Panc1 (cell line): ENCODE measurements around the gene UBA52. TPM values are rescaled to one million over a fixed set of nuclear protein-coding genes. Genes with fewer than 3 reads are reported as not detected.

Source experiments
- ATAC-seq: fragments of 200-7000 bp; cut with Tn5 transposase; 2 replicates; pipeline ENCODE4 v1.9.1; 2020; ENCODE audit warnings: mild to moderate bottlenecking, moderate library complexity
- BruUV-seq: library from RNA; stranded (reverse); fragments of 400-500 nt; replicated peaks from 2 replicates; lab custom pipeline; 2021; lab: Mats Ljungman, UMichigan
- CTCF ChIA-PET: fragments of 300-600 bp; sonication (Branson Sonifier 250); formaldehyde crosslinking; loops from one replicate; lab custom pipeline; 2022; ENCODE audit warnings: antibody characterized with exemption; lab: Charles Lee
- POLR2A ChIA-PET: fragments of 300-600 bp; sonication (Branson Sonifier 250); formaldehyde crosslinking; loops from one replicate; lab custom pipeline; 2022; ENCODE audit warnings: antibody characterized with exemption; lab: Charles Lee
- DNase-seq: peaks from one replicate; pipeline ENCODE4 v3.0.0-alpha.2; 2010; ENCODE audit warnings: low read depth, low spot score
- H3K27ac ChIP-seq: 2 replicates; pipeline ENCODE4 v1.5.1; 2011; ENCODE audit warnings: mild to moderate bottlenecking, low read length, inconsistent platforms
- H3K27me3 ChIP-seq: fragments of 200-500 bp; sonication (Bioruptor generic); 2 replicates; pipeline ENCODE4 v1.6.0; 2014; ENCODE audit warnings: low read length, inconsistent platforms; ENCODE audit not compliant: control insufficient read depth, insufficient read depth
- H3K36me3 ChIP-seq: fragments of 200-500 bp; sonication (Bioruptor generic); 2 replicates; pipeline ENCODE4 v1.5.1; 2014; ENCODE audit warnings: inconsistent platforms, mild to moderate bottlenecking, low read length, moderate library complexity; ENCODE audit not compliant: control insufficient read depth, insufficient read depth
- H3K4me1 ChIP-seq: 2 replicates; pipeline ENCODE4 v1.5.1; 2011; ENCODE audit warnings: inconsistent platforms, mild to moderate bottlenecking, low read length, moderate library complexity; ENCODE audit not compliant: control insufficient read depth, insufficient read depth
- H3K4me3 ChIP-seq, 2 experiments: 2 replicates each; pipeline ENCODE4 v1.5.1; 2011 to 2012; ENCODE audit warnings: low read depth in 2 of 2, low read length in 2 of 2, mild to moderate bottlenecking in 2 of 2, inconsistent platforms in 1 of 2, moderate library complexity in 1 of 2
- H3K9me3 ChIP-seq: fragments of 200-500 bp; sonication (Bioruptor generic); 2 replicates; pipeline ENCODE4 v1.5.1; 2014; ENCODE audit warnings: low read depth, mild to moderate bottlenecking, inconsistent platforms, low read length, moderate library complexity; ENCODE audit not compliant: control insufficient read depth, insufficient read depth
- CTCF ChIP-seq: fragments of 450-650 bp; IDR thresholded peaks from 2 replicates; pipeline ENCODE4 v1.5.1; 2017; ENCODE audit warnings: mild to moderate bottlenecking
- POLR2AphosphoS5 ChIP-seq: IDR thresholded peaks from 2 replicates; pipeline ENCODE4 v1.6.1; 2012; ENCODE audit warnings: mild to moderate bottlenecking, low read depth, low read length, moderate library complexity
- REST ChIP-seq, 2 experiments: IDR thresholded peaks; 2 replicates each; pipeline ENCODE4 v1.6.1; 2011 to 2012; ENCODE audit warnings: low read depth in 2 of 2, control low read depth in 1 of 2, low read length in 1 of 2, mild to moderate bottlenecking in 1 of 2, moderate library complexity in 1 of 2; ENCODE audit not compliant: insufficient read depth in 1 of 2
- SIN3A ChIP-seq: IDR thresholded peaks from 2 replicates; pipeline ENCODE4 v1.6.1; 2012; ENCODE audit warnings: low read depth, mild to moderate bottlenecking, low read length, moderate library complexity, borderline replicate concordance; ENCODE audit not compliant: insufficient read depth
- TCF7L2 ChIP-seq: IDR thresholded peaks from 2 replicates; pipeline ENCODE4 v1.6.1; 2011; ENCODE audit warnings: mild to moderate bottlenecking, low read depth, low read length, inconsistent platforms
- in situ Hi-C: cut with HindIII; loops from 2 replicates; pipeline ENCODE4 v1.10.0; 2016; ENCODE audit warnings: low sequenced_read_pairs, low pct_unique_long_range_greater_than_20kb
- intact Hi-C: fragments of 100-400 bp; cut with micrococcal nuclease; formaldehyde crosslinking; loops from one replicate; pipeline ENCODE4 v1.10.0; 2022; ENCODE audit not compliant: unreplicated experiment
- total RNA-seq: library from RNA; stranded (reverse); gene quantifications from one replicate; pipeline ENCODE4 v1.2.1, GENCODE V29; 2021; ENCODE audit not compliant: unreplicated experiment

The UBA52 gene
- total RNA-seq, 1 experiment from 2014 or later = 907 TPM

- DNase-seq = no peak
- in situ Hi-C loops = no loop called here
- no TSS peak for BruUV-seq
- H3K4me1 ChIP-seq = no peaks in the 10 kb centered on the region
- no peaks in the 10 kb centered on the region for H3K27me3 ChIP-seq
- POLR2A ChIA-PET = no interaction called here
- H3K27ac ChIP-seq = no peak overlapping the region
- H3K4me3 ChIP-seq = no peak overlapping the region
- no peaks in the 10 kb centered on the region for H3K9me3 ChIP-seq
- H3K36me3 ChIP-seq = no peaks in the 10 kb centered on the region; the same call in 1 of the 2 replicates
- CTCF ChIA-PET = interaction anchor here (0.6 kb wide), 1 partner anchor 87 kb away, joined by 3 read pairs; no protein-coding TSS in a partner anchor
- intact Hi-C loops = no loop called here
- ATAC-seq = no peak
- TF ChIP-seq REST (IDR thresholded peaks at IDR 0.05; ENCODE audit: insufficient read depth in 1 of 2, low read depth in 2 of 2, low read length in 1 of 2) (no peak), POLR2AphosphoS5 (no peak), SIN3A (no peak), CTCF (no peak), TCF7L2 (no peak)
Observed at GRCh38 chr19:18587561-18587960, 15.9 kb downstream of the UBA52 start.

DNA sequence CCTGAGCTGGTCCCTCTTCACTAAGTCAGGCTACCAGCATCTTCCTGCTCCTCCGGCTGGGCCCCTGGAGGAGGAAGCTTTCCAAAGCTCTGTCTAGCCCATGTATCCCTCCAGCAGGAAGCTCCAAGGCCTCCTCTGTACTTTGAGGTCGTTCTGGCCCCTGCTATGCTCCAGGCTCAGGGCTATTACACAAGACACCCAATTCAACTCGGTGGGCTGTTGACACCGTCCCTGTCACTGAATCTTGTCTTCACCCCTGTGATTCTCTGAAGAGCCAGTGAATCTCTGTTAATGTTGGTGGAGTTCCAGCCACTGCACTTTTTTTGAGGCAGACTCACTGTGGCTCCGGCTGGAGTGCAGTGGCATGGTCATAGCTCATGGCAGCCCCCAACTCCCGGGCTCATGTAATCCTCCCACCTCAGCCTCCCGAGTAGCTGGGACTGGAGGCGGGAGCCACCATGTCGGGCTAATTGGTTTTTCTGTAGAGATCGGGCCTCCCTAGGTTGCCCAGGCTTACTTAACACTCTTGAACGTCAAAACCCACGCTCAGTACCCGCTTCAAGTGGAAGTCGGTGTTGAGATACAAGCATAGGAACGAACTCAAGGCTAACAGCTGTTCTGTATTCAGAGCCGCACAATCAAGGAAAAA lies 16.4 kb downstream of the UBA52 start:
- Histone ChIP-seq H3K4me1 (no peaks in the 10 kb centered on the region), H3K27me3 (no peaks in the 10 kb centered on the region), H3K36me3 (no peaks in the 10 kb centered on the region; the same call in 1 of the 2 replicates), H3K27ac (peak overlapping the region; percentile 76), H3K4me3 (peak overlapping the region; percentile 65 to 70), H3K9me3 (no peaks in the 10 kb centered on the region)
- BruUV-seq = no TSS peak
- ChIA-PET CTCF (interaction anchor here (0.6 to 0.7 kb wide), 3 partner anchors 87 to 284 kb away, joined by 3 to 6 read pairs (median 4); no protein-coding TSS in a partner anchor), POLR2A (no interaction called here)
- ATAC-seq (no peak), DNase-seq (no peak)
- TF ChIP-seq SIN3A (no peak), REST (IDR thresholded peaks at IDR 0.05; ENCODE audit: insufficient read depth in 1 of 2, low read depth in 2 of 2, low read length in 1 of 2) (no peak), POLR2AphosphoS5 (no peak), TCF7L2 (no peak), CTCF (no peak)
- in situ Hi-C loops (no loop called here), intact Hi-C loops (no loop called here)
